Transverse colon (tissue), 3 donors: ENCODE measurements around the gene RNPS1.

ENCODE experiments used
- CTCF ChIP-seq, 5 experiments: fragments of 200-600 bp in 3 of 5; fragments of 450-650 bp in 2 of 5; sonication (generic) in 3 of 5; IDR thresholded peaks; 1 replicate in 2 of 5; 2 replicates in 3 of 5; pipeline ENCODE4 v1.5.1; 2016 to 2017; ENCODE audit warnings: antibody characterized with exemption in 5 of 5, inconsistent platforms in 3 of 5, mild to moderate bottlenecking in 2 of 5, moderate library complexity in 1 of 5
- POLR2A ChIP-seq: fragments of 450-650 bp; IDR thresholded peaks from one replicate; pipeline ENCODE4 v1.6.1; 2016; ENCODE audit warnings: antibody characterized with exemption, mild to moderate bottlenecking, moderate library complexity

- TF ChIP-seq CTCF (IDR thresholded peaks at IDR 0.05) (no peak), POLR2A (no peak)
Observed at GRCh38 chr16:2230376-2230775, 37.5 kb downstream of the RNPS1 start.
